ENCODE results near the gene GGTA1.

DNA sequence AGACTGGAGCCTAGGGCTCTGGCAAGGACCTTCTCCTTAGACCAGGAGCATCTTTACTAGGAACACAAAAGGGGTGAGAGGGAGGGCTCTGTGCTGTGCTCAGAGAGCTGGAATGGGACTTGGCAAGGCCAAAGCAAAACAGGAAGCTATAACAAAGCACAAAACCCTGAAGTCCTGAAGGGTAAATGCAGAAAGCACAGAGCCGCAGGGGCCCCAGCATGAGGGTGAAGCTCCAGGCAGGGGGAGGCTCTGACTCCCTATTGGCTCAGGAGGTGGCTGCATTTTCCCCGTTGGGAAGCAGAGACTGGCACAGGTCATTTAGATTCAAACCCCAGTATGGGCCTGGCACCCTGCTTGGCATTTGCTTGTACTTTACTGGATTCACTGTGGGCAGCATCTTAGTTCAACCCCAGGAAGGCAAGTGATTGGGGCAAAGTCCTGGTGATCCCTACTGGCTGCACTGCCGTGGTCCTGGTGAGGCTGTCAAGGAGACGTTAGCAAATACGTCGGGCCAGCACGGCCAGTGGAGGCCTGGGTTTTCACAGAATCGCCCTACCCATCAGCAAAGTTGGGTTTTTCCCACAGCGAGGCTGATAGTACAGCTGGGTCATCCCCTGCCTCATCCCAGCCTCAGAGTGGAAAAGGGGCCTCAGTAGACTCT is 46.3 kb downstream of the GGTA1 start:
- TF ChIP-seq, protein P1, sequence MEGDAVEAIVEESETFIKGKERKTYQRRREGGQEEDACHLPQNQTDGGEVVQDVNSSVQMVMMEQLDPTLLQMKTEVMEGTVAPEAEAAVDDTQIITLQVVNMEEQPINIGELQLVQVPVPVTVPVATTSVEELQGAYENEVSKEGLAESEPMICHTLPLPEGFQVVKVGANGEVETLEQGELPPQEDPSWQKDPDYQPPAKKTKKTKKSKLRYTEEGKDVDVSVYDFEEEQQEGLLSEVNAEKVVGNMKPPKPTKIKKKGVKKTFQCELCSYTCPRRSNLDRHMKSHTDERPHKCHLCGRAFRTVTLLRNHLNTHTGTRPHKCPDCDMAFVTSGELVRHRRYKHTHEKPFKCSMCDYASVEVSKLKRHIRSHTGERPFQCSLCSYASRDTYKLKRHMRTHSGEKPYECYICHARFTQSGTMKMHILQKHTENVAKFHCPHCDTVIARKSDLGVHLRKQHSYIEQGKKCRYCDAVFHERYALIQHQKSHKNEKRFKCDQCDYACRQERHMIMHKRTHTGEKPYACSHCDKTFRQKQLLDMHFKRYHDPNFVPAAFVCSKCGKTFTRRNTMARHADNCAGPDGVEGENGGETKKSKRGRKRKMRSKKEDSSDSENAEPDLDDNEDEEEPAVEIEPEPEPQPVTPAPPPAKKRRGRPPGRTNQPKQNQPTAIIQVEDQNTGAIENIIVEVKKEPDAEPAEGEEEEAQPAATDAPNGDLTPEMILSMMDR (IDR thresholded peaks at IDR 0.05) = no peak
- TF ChIP-seq POLR2A (IDR thresholded peaks at IDR 0.05) = no peak

All from transverse colon (tissue), 3 donors.